H9 (cell line): ENCODE results near the gene TRAPPC8. TPM values are rescaled to one million over a fixed set of nuclear protein-coding genes. Genes with fewer than 3 reads are reported as not detected.

Source experiments
- DNase-seq: peaks from one replicate; pipeline ENCODE4 v3.0.0-alpha.2; 2017
- H2AFZ ChIP-seq: one replicate; pipeline ENCODE4 v1.6.1; 2013; ENCODE audit warnings: mild to moderate bottlenecking, low read length, control low read depth, moderate library complexity
- H2AK5ac ChIP-seq: 2 replicates; pipeline ENCODE4 v1.6.1; 2013; ENCODE audit warnings: low read length, control low read depth, mixed read lengths; ENCODE audit not compliant: insufficient read length
- H2BK120ac ChIP-seq: one replicate; pipeline ENCODE4 v1.6.1; 2013; ENCODE audit warnings: low read depth, mild to moderate bottlenecking, low read length, control low read depth, inconsistent platforms; ENCODE audit not compliant: poor library complexity, severe bottlenecking
- H2BK12ac ChIP-seq: 2 replicates; pipeline ENCODE4 v1.6.1; 2013; ENCODE audit warnings: low read length, control low read depth, mixed read lengths, low read depth; ENCODE audit not compliant: insufficient read length
- H2BK15ac ChIP-seq: 2 replicates; pipeline ENCODE4 v1.6.1; 2013; ENCODE audit warnings: low read depth, low read length, control low read depth
- H2BK20ac ChIP-seq: one replicate; pipeline ENCODE4 v1.6.1; 2013; ENCODE audit warnings: low read depth, mild to moderate bottlenecking, low read length, control low read depth, inconsistent platforms; ENCODE audit not compliant: poor library complexity, severe bottlenecking
- H2BK5ac ChIP-seq: 2 replicates; pipeline ENCODE4 v1.6.1; 2013; ENCODE audit warnings: low read length, control low read depth, mixed read lengths; ENCODE audit not compliant: insufficient read length
- H3K14ac ChIP-seq: 2 replicates; pipeline ENCODE4 v1.6.1; 2013; ENCODE audit warnings: low read length, control low read depth; ENCODE audit not compliant: insufficient read depth
- H3K18ac ChIP-seq: 2 replicates; pipeline ENCODE4 v1.6.1; 2013; ENCODE audit warnings: low read depth, mild to moderate bottlenecking, mixed read lengths, low read length, control low read depth; ENCODE audit not compliant: insufficient read length
- H3K23ac ChIP-seq: 2 replicates; pipeline ENCODE4 v1.6.1; 2013; ENCODE audit warnings: low read length, control low read depth, mixed read lengths, low read depth; ENCODE audit not compliant: insufficient read length
- H3K23me2 ChIP-seq: 2 replicates; pipeline ENCODE4 v1.6.1; 2013; ENCODE audit warnings: low read depth, mild to moderate bottlenecking, mixed read lengths, low read length, control low read depth; ENCODE audit not compliant: insufficient read length, poor library complexity, severe bottlenecking
- H3K27ac ChIP-seq: 2 replicates; pipeline ENCODE4 v1.5.1; 2013; ENCODE audit warnings: low read length, control low read depth, mixed read lengths, low read depth; ENCODE audit not compliant: insufficient read length
- H3K27me3 ChIP-seq: 2 replicates; pipeline ENCODE4 v1.6.1; 2013; ENCODE audit warnings: low read length, control low read depth, inconsistent platforms; ENCODE audit not compliant: insufficient read depth
- H3K4ac ChIP-seq: 2 replicates; pipeline ENCODE4 v1.6.1; 2013; ENCODE audit warnings: low read depth, mild to moderate bottlenecking, control low read depth, inconsistent platforms, low read length, moderate library complexity
- H3K4me1 ChIP-seq: 2 replicates; pipeline ENCODE4 v1.6.1; 2013; ENCODE audit warnings: low read length, control low read depth, inconsistent platforms; ENCODE audit not compliant: insufficient read depth
- H3K4me2 ChIP-seq: 2 replicates; pipeline ENCODE4 v1.6.1; 2013; ENCODE audit warnings: low read length, control low read depth, mixed read lengths; ENCODE audit not compliant: insufficient read length, insufficient read depth
- H3K56ac ChIP-seq: 2 replicates; pipeline ENCODE4 v1.6.1; 2013; ENCODE audit warnings: low read depth, mild to moderate bottlenecking, mixed read lengths, low read length, control low read depth; ENCODE audit not compliant: insufficient read length
- H3K79me1 ChIP-seq: 2 replicates; pipeline ENCODE4 v1.6.1; 2013; ENCODE audit warnings: low read depth, mild to moderate bottlenecking, moderate library complexity, low read length, control low read depth, inconsistent platforms; ENCODE audit not compliant: insufficient read depth, poor library complexity, severe bottlenecking
- H3K79me2 ChIP-seq: 2 replicates; pipeline ENCODE4 v1.6.1; 2013; ENCODE audit warnings: low read length, control low read depth, inconsistent platforms; ENCODE audit not compliant: insufficient read depth
- H3K9ac ChIP-seq: 2 replicates; pipeline ENCODE4 v1.6.1; 2013; ENCODE audit warnings: low read length, control low read depth, mixed read lengths; ENCODE audit not compliant: insufficient read length; ENCODE audit errors: extremely low read depth
- H3K9me3 ChIP-seq: one replicate; pipeline ENCODE4 v1.6.1; 2013; ENCODE audit warnings: low read depth, low read length, inconsistent platforms; ENCODE audit not compliant: control insufficient read depth
- H3T11ph ChIP-seq: one replicate; pipeline ENCODE4 v1.6.1; 2013; ENCODE audit warnings: mild to moderate bottlenecking, low read length, control low read depth, inconsistent platforms
- H4K20me1 ChIP-seq: one replicate; pipeline ENCODE4 v1.6.1; 2013; ENCODE audit not compliant: control insufficient read depth, insufficient read length, insufficient read depth
- H4K5ac ChIP-seq: 2 replicates; pipeline ENCODE4 v1.6.1; 2013; ENCODE audit warnings: low read depth, mild to moderate bottlenecking, mixed read lengths, low read length, control low read depth; ENCODE audit not compliant: insufficient read length
- H4K8ac ChIP-seq: replicated peaks from 2 replicates; pipeline ENCODE4 v1.6.1; 2013; ENCODE audit warnings: low read length, control low read depth, mixed read lengths, low read depth; ENCODE audit not compliant: insufficient read length
- H4K91ac ChIP-seq: 2 replicates; pipeline ENCODE4 v1.6.1; 2013; ENCODE audit warnings: low read depth, mild to moderate bottlenecking, moderate library complexity, mixed read lengths, low read length, control low read depth; ENCODE audit not compliant: insufficient read length
- H3K27ac Mint-ChIP-seq, 3 experiments: 2 replicates in 2 of 3; 3 replicates in 1 of 3; pipeline ENCODE4 v1.8.0; 2020 to 2021; ENCODE audit warnings: mixed read lengths in 3 of 3, mild to moderate bottlenecking in 1 of 3, moderate library complexity in 1 of 3
- H3K27me3 Mint-ChIP-seq: 2 replicates; pipeline ENCODE4 v1.8.0; 2021; ENCODE audit warnings: low read depth, mild to moderate bottlenecking, moderate library complexity, mixed read lengths
- H3K36me3 Mint-ChIP-seq, 3 experiments: 2 replicates in 2 of 3; 3 replicates in 1 of 3; pipeline ENCODE4 v1.8.0; 2020 to 2021; ENCODE audit warnings: low read depth in 3 of 3, mixed read lengths in 3 of 3; ENCODE audit not compliant: insufficient read depth in 1 of 3
- H3K4me1 Mint-ChIP-seq, 2 experiments: 2 replicates each; pipeline ENCODE4 v1.8.0; 2020; ENCODE audit warnings: mixed read lengths in 2 of 2
- H3K4me3 Mint-ChIP-seq, 2 experiments: 2 replicates in 1 of 2; 3 replicates in 1 of 2; pipeline ENCODE4 v1.8.0; 2020 to 2021; ENCODE audit warnings: mild to moderate bottlenecking in 2 of 2, mixed read lengths in 2 of 2, moderate library complexity in 1 of 2
- H3K9me3 Mint-ChIP-seq, 2 experiments: 2 replicates in 1 of 2; 3 replicates in 1 of 2; pipeline ENCODE4 v1.8.0; 2020; ENCODE audit warnings: mild to moderate bottlenecking in 2 of 2, mixed read lengths in 2 of 2, moderate library complexity in 1 of 2
- WGBS: extraction: QIAGEN DNeasy Blood & Tissue Kit; methylation state at CpG from one replicate; pipeline ENCODE4 v1.1.7; 2013; ENCODE audit warnings: missing lambda C conversion rate, low lambda C conversion rate, mixed read lengths; ENCODE audit not compliant: insufficient read length; ENCODE audit errors: extremely low coverage; 5-methylcytosine and 5-hydroxymethylcytosine counted together
- total RNA-seq: library from RNA; stranded (reverse); gene quantifications from 2 replicates; pipeline ENCODE4 v1.2.1, GENCODE V29; 2021
- TF ChIP-seq, protein P1 (sequence below): fragments of 200-600 bp; sonication (generic); conservative IDR thresholded peaks from 3 replicates; pipeline ENCODE4 v1.8.0; 2021; ENCODE audit warnings: antibody characterized with exemption, mild to moderate bottlenecking

TRAPPC8 gene
- total RNA-seq, 1 experiment from 2014 or later, result 40.4 TPM

DNA sequence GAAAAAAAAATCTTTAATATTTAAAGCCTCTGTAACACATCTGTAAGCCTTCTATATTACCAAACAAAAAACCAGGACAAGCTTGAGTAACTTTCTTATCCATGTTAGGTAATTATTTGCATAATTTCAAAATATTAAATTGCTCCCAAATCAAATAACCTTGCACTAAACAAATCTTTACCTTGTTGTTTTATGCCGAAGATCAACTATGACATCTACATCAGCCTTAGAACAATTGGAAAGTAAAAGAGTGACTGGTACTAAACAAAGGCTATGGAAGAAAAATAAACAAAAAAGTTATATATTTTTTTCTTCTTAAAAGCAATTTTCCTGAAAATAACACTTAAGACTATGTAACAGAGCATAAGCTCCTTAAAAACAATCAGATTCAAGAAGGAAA is 111.0 kb downstream of the TRAPPC8 start:
- peaks cover 45 to 61% (median 57%) of the 10 kb centered on the region in 3 experiments for H3K36me3 Mint-ChIP-seq
- no peaks in the 10 kb centered on the region for H4K20me1 ChIP-seq
- no peak overlapping the region for H3T11ph ChIP-seq
- H3K4me3 Mint-ChIP-seq, result no peak overlapping the region
- H3K14ac ChIP-seq, result no peak overlapping the region
- H3K23ac ChIP-seq, result no peak overlapping the region
- no peak overlapping the region for H3K56ac ChIP-seq
- no peaks in the 10 kb centered on the region for H3K4me1 ChIP-seq
- no peak overlapping the region for H4K91ac ChIP-seq
- H3K9me3 Mint-ChIP-seq, result peaks cover 5 to 14% of the 10 kb centered on the region in 2 experiments; a peak in 4 of 5 replicates
- no peaks in the 10 kb centered on the region for H3K27me3 ChIP-seq
- DNase-seq, result no peak
- H2AK5ac ChIP-seq, result no peak overlapping the region
- no peak overlapping the region for H3K27ac ChIP-seq
- H2AFZ ChIP-seq, result no peak overlapping the region
- peaks cover 10 to 11% of the 10 kb centered on the region in 2 experiments for H3K4me1 Mint-ChIP-seq
- H3K79me2 ChIP-seq, result no peaks in the 10 kb centered on the region
- H3K27ac Mint-ChIP-seq, result no peak overlapping the region
- H3K9ac ChIP-seq, result no peak overlapping the region
- no peaks in the 10 kb centered on the region for H3K23me2 ChIP-seq
- no peak overlapping the region for H3K4me2 ChIP-seq
- no peak overlapping the region for H2BK5ac ChIP-seq
- no peak overlapping the region for H2BK120ac ChIP-seq
- H4K5ac ChIP-seq, result no peak overlapping the region
- no peaks in the 10 kb centered on the region for H3K9me3 ChIP-seq
- no peak overlapping the region for H2BK12ac ChIP-seq
- H3K18ac ChIP-seq, result no peak overlapping the region
- no peaks in the 10 kb centered on the region for H3K79me1 ChIP-seq
- WGBS, result no CpG with 5 or more reads among the region's 1 CpG
- H2BK15ac ChIP-seq, result no peak overlapping the region
- no peak overlapping the region for H3K4ac ChIP-seq
- TF ChIP-seq, protein P1, sequence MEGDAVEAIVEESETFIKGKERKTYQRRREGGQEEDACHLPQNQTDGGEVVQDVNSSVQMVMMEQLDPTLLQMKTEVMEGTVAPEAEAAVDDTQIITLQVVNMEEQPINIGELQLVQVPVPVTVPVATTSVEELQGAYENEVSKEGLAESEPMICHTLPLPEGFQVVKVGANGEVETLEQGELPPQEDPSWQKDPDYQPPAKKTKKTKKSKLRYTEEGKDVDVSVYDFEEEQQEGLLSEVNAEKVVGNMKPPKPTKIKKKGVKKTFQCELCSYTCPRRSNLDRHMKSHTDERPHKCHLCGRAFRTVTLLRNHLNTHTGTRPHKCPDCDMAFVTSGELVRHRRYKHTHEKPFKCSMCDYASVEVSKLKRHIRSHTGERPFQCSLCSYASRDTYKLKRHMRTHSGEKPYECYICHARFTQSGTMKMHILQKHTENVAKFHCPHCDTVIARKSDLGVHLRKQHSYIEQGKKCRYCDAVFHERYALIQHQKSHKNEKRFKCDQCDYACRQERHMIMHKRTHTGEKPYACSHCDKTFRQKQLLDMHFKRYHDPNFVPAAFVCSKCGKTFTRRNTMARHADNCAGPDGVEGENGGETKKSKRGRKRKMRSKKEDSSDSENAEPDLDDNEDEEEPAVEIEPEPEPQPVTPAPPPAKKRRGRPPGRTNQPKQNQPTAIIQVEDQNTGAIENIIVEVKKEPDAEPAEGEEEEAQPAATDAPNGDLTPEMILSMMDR, result no peak
- H2BK20ac ChIP-seq, result no peak overlapping the region
- no peaks in the 10 kb centered on the region for H3K27me3 Mint-ChIP-seq
- no peak overlapping the region for H4K8ac ChIP-seq
